HG03575 (cell line): Measurements from ENCODE around the gene C2CD4C.
"Not testable (repeated sequence)": the region's sequence is repeated elsewhere in the genome, so short reads cannot be mapped to it uniquely, and the experiment has no call there.

Experiments
- ATAC-seq: cut with Tn5 transposase; IDR thresholded peaks from one replicate; pipeline ENCODE4 v1.9.1; 2021; ENCODE audit not compliant: unreplicated experiment, insufficient number of reproducible peaks, low FRiP score; ENCODE audit errors: extremely low read depth

C2CD4C gene

DNA sequence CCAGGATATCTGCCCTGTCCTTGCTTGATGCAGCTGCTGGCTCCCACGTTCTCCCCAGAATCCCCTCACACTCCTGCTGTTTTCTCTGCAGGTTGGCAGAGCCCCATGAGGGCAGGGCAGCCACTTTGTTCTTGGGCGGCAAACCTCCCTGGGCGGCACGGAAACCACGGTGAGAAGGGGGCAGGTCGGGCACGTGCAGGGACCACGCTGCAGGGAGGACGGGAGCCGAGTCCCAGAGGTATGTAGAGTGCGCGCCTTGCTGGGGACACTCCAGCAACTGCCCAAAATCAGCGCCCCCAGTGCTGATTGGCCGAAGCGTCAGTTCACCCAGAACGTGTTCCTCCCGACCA is 34.1 kb downstream of the C2CD4C start:
- ATAC-seq, result no peak

DNA sequence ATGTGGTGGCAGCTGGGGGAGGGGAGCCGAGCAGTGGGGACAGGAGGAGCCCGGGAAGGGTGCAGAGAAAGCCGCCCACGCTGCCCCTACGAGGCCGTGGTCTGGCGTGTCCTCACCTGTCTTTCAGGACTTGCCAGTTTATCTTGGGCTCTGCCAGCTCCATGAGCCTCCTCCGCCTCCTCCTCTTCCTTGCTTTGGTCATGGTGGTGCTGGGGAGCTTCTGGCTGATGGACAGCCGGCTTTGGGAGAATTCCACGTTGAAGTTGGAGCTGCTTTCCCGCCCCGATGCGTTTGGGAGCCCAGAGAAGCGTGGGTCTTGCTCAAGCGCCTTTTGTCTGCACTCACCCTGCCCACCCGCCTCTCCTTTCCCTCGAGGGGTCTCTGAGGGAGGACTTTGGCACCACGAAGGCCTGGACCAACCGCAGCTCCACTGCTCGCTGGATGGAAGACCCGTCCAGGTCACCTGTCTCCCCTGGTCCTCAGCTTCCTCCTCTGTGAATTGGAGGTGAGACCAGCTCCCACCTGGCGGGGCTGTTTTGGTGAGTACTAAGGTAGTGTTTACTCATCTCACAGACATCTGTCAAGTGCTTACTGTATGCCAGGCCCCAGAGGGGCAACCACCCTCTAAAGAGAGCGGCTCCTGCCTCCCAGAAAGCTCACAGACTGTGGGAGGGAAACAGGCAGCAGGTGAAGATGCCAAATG is 34.6 kb downstream of the C2CD4C start:
- no peak for ATAC-seq

GRCh38 chr19:373391-374182 is 35.4 kb downstream of the C2CD4C start:
- no peak for ATAC-seq

DNA sequence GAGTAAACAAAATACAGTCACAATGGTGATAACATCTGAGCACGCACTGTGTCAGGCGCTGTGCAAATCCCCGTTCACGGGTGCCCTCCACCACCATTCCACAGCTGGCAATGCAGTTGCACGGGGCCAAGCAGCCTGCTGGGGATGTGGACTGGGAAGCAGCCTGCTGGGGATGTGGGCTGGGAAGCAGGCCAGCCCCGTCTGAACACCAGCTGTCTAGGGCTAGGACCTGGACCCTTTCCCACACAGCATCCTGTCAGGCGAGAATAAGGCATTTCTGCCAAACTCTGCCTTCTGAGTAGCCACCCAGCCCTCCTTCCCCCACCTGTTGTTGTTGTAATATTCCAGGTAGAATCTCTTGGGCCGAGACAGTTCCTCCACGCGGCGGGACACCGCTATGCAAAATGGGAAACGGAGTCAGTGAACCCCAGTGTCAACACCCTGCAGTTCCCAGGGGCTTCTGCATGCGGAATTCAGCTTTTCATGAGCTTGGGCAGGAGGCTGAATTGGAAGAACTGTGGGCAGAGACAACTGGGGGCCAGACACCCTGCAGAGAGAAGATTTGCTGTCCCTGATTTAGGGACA is 36.5 kb downstream of the C2CD4C start:
- no peak for ATAC-seq

- no peak for ATAC-seq
Measured at GRCh38 chr19:371501-372168, 37.3 kb downstream of the C2CD4C start.

DNA sequence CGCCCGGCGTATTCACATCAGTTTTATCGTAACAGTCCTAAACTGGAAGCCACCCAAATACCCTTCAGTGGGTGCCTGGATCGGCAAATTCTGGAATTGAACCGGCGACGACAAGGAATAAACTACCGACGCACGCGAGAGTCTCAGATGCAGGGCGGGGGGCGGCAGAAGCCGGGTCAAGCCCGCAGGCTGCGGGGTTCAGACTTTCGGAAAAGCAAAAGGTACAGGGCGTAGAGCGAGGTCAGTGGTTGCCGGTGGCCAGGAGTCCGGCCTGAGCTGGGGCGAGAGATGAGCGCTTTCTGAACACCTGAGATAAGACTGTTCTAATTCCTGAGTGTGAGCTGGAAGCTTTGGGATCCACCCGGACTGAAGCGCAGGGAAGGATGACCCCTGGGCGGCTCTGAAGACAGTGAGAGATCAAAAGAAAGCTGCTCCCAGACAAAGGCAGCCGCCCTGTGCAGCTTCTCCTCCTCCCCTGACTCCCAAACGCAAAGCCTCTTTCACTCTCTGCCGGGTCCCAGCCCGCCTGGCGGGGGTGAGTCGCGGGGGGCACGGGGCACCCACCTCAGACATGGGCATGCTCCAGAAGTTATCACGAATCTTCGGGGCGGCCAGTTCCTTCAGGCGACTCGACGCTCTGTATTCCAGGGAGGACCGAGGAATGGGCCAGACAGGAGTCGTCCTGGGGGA is 38.2 kb downstream of the C2CD4C start:
- no peak for ATAC-seq

GRCh38 chr19:369876-370275 is 39.1 kb downstream of the C2CD4C start:
- no peak for ATAC-seq

GRCh38 chr19:369256-369655 is 39.7 kb downstream of the C2CD4C start:
- no peak for ATAC-seq

DNA sequence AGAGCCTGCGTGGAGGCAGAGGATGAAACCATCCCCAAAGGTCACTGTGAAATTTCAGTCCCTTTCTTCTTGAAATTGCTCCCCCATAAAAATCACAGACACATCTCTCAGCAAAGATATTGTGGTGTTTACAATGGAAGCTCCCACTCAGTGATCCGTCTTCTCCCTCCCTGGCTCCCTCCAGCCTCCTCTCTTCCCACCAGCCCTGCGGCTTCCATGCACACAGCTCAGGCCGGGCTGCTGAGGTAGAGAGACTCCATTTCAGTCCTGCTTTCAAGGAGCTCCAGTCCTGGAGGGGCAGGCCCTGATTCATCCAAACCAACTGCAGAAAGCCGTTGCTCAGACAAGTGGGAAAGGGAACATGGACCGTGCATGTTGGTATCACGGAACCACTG is 40.3 kb downstream of the C2CD4C start:
- no peak for ATAC-seq

DNA sequence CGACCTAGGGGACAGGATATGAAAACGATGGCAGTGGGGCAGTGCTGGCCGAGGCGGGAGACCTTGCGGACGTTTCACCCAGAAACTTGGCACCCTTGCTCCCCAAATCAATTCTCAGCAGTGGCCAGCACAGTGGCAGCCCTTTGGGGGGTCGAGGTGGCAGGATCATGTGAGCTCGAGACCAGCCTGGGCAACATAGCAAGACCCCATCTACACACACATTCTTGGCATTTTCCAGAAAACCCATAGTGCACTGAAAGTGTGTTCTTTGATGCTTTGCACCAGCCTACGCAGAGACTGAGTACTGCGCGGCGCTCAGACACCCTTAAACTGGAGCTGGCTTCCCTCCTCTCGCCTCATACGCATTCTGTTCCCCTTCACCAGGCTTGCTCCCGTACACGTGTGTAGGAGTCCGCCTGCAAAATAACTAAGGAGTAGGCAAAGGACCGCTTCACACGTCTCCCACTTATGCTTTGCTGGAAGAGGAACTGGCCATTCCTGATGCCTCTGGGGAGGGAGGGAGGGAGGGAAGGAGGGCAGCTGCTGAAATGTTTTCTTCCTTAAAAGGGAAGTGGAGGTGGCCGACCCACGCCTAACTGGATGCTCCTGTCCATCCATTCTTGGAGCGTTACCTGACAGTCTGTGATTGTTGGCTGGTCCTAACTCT is 40.9 kb downstream of the C2CD4C start:
- no peak for ATAC-seq

- no peak for ATAC-seq
Measured at GRCh38 chr19:367561-367960, 41.4 kb downstream of the C2CD4C start.

DNA sequence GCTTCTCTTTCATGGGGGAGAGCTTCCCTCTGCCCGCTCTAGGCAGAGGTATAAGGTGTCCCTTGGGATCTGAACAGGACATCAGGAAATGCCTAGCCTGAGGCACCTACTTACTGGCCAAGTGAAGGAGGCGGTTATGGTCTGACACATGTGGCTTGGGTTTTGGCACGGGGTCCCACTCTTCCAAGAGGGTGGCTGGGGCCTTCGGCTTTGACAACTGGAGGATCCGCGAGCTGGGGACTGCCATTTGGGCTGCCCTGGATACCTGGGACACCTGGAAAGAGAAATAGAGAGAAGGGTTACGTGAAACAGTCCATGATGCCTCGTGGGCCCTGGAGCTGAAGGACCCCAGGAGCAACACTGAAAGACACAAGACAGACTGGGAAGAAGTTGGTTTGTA is 42.0 kb downstream of the C2CD4C start:
- ATAC-seq, result no peak

DNA sequence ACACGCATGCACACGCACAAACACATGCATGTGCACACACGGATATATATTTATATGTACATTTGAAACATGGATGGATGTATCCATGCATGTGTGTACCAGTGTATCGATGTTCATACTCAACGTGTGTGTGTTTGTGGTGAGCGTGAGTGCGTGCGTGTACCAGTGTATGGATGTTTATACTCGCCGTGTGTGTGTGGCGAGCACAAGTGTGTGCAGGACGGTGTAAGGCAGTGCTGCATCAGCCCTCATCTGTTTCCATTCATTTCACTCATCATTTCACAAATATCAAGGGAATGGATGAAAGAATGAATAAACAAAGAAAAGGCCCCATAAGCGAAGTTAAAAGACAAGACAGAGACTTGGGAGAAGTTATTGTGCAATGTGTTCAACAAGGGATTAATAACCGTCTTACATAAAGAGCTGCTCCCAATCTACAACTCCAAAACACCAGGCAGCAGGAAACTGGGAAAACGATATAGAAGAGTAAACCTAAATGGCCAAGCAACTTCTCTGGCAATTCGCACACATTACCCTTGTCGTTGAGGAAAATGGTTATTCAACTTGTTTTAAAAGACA is 42.7 kb downstream of the C2CD4C start:
- ATAC-seq, result no peak

- ATAC-seq, result no peak
Measured at GRCh38 chr19:364496-365287, 44.3 kb downstream of the C2CD4C start.

DNA sequence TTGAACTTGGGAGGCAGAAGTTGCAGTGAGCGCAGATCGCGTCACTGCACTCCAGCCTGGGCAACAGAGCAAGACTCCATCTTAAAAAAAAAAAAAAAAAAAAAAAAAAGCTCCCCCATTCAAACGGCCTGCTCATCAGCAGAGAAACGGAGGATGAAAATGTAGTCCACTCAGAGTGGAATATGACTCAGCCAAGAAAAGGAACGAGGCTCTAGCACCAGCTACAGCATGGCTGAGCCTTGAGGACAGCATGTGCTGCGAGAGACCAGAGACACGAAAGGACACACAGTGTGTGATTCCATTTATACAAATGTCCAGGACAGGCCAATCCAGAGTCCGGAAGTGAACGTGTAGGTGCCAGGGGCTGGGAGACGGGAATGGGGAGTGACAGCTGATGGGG is 46.3 kb downstream of the C2CD4C start:
- no peak for ATAC-seq

GRCh38 chr19:362154-362553 is 46.8 kb downstream of the C2CD4C start:
- ATAC-seq, result no peak

GRCh38 chr19:359653-359925 is 49.4 kb downstream of the C2CD4C start:
- no peak for ATAC-seq

DNA sequence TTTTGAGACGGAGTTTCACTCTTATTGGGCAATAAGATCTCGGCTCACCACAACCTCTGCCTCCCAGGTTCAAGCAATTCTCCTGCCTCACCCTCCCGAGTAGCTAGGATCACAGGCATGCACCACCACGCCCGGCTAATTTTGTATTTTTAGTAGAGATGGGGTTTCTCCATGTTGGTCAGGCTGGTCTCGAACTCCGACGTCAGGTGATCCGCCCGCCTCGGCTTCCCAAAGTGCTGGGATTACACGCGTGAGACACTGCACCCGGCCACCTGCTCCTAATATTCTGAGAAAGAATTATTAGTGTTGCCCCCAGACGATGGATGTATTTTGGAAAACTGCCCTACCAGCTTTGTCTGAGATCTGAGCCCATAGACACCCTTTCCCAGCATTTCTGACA is 53.4 kb downstream of the C2CD4C start:
- ATAC-seq, result not testable (repeated sequence)
